H1 (cell line): ENCODE measurements around the gene CENPB. TPM values are rescaled to one million over a fixed set of nuclear protein-coding genes. Genes with fewer than 3 reads are reported as not detected.
A peak's percentile ranks its signal among the peaks of the same experiment; 100 is the strongest.

ENCODE experiments used
- ASH2L ChIP-seq: fragments of 200-600, 300-600 bp; sonication (generic); IDR thresholded peaks from one replicate; pipeline ENCODE4 v1.7.1; 2017; ENCODE audit warnings: low read length
- BACH1 ChIP-seq: IDR thresholded peaks from 2 replicates; pipeline ENCODE4 v1.6.1; 2012; ENCODE audit warnings: low read length, improper control_type of control experiment
- BCL11A ChIP-seq, 2 experiments: IDR thresholded peaks; one replicate each; pipeline ENCODE4 v1.6.1; 2011; ENCODE audit warnings: low read depth in 2 of 2, low read length in 2 of 2, mild to moderate bottlenecking in 2 of 2
- CEBPB ChIP-seq: IDR thresholded peaks from 2 replicates; pipeline ENCODE4 v1.6.1; 2012; ENCODE audit warnings: low read depth, low read length
- CTBP2 ChIP-seq: IDR thresholded peaks from 2 replicates; pipeline ENCODE4 v1.7.0; 2011; ENCODE audit warnings: borderline replicate concordance, mild to moderate bottlenecking, moderate library complexity, mixed read lengths, low read length; ENCODE audit not compliant: insufficient read depth, insufficient read length
- EGR1 ChIP-seq: IDR thresholded peaks from 2 replicates; pipeline ENCODE4 v1.6.1; 2011; ENCODE audit warnings: low read depth, low read length, borderline replicate concordance
- FOSL1 ChIP-seq: IDR thresholded peaks from 2 replicates; pipeline ENCODE4 v1.6.1; 2011; ENCODE audit warnings: mild to moderate bottlenecking, low read depth, low read length, moderate library complexity; ENCODE audit not compliant: insufficient read depth
- HDAC6 ChIP-seq: IDR thresholded peaks from one replicate; pipeline ENCODE4 v1.7.1; 2012; ENCODE audit warnings: low read depth, mild to moderate bottlenecking, inconsistent platforms, low read length, moderate library complexity
- JUND ChIP-seq: IDR thresholded peaks from 2 replicates; pipeline ENCODE4 v1.6.1; 2011; ENCODE audit warnings: mild to moderate bottlenecking, improper control_type of control experiment, low read length
- KDM1A ChIP-seq: fragments of 200-600, 300-600 bp; sonication (generic); IDR thresholded peaks from 2 replicates; pipeline ENCODE4 v1.7.1; 2016; ENCODE audit warnings: mild to moderate bottlenecking, low read length, borderline replicate concordance
- KDM5A ChIP-seq: fragments of 200-600 bp; IDR thresholded peaks from 2 replicates; pipeline ENCODE4 v1.7.1; 2012; ENCODE audit warnings: mild to moderate bottlenecking, low read length, inconsistent platforms, mixed read lengths
- NRF1 ChIP-seq: IDR thresholded peaks from 2 replicates; pipeline ENCODE4 v1.6.1; 2011; ENCODE audit warnings: mild to moderate bottlenecking, low read depth, low read length, improper control_type of control experiment
- RBBP5 ChIP-seq: IDR thresholded peaks from 2 replicates; pipeline ENCODE4 v1.7.1; 2012; ENCODE audit warnings: low read depth, mild to moderate bottlenecking, inconsistent platforms, low read length, moderate library complexity, borderline replicate concordance
- SP2 ChIP-seq: IDR thresholded peaks from 2 replicates; pipeline ENCODE4 v1.6.1; 2012; ENCODE audit warnings: mild to moderate bottlenecking, low read length, inconsistent platforms
- SUZ12 ChIP-seq: fragments of 200-600 bp; sonication (generic); IDR thresholded peaks from 2 replicates; pipeline ENCODE4 v1.6.1; 2012; ENCODE audit warnings: mild to moderate bottlenecking, inconsistent platforms, low read length, moderate library complexity, mixed read lengths
- TAF1 ChIP-seq: IDR thresholded peaks from 2 replicates; pipeline ENCODE4 v1.6.1; 2011; ENCODE audit warnings: mild to moderate bottlenecking, low read depth, low read length
- TBP ChIP-seq: IDR thresholded peaks from 2 replicates; pipeline ENCODE4 v1.6.1; 2011; ENCODE audit warnings: low read depth, low read length, improper control_type of control experiment
- ZNF274 ChIP-seq: IDR thresholded peaks from 2 replicates; pipeline ENCODE4 v1.7.0; 2012; ENCODE audit warnings: low read length, borderline replicate concordance; ENCODE audit errors: extremely low read depth
- polyA plus RNA-seq, 7 experiments: library from polyadenylated mRNA; depleted of rRNA in 3 of 7; stranded (reverse) in 5 of 7; unstranded in 2 of 7; fragments of >200 nt in 5 of 7; fragments of 200-250 nt in 2 of 7; gene quantifications; 1 replicate in 5 of 7; 2 replicates in 1 of 7; 4 replicates in 1 of 7; pipeline versions ENCODE4 v1.2.1 to v1.2.3, GENCODE V29; 2011 to 2013; ENCODE audit warnings: missing spikeins in 2 of 7, mixed read lengths in 2 of 7
- total RNA-seq: library from RNA; stranded (reverse); fragmentation: NEBNext Ultra II Directional; extraction: Animal tissue kit (Norgen Biotek cat#: 25700); gene quantifications from 2 replicates; pipeline ENCODE4 v1.2.1, GENCODE V29; 2021
- TF ChIP-seq, protein P1 (sequence below): IDR thresholded peaks from 2 replicates; pipeline ENCODE4 v1.6.1; 2012; ENCODE audit warnings: low read length, inconsistent platforms
- TF ChIP-seq, protein P2 (sequence below): IDR thresholded peaks from 2 replicates; pipeline ENCODE4 v1.6.1; 2012; ENCODE audit warnings: inconsistent platforms

CENPB gene
- total and polyA plus RNA-seq, 2 of the 8 experiments (the other 6 are each of a cell fraction or from before 2014, with no cell fraction given), result 17.7 to 51.6 TPM

DNA sequence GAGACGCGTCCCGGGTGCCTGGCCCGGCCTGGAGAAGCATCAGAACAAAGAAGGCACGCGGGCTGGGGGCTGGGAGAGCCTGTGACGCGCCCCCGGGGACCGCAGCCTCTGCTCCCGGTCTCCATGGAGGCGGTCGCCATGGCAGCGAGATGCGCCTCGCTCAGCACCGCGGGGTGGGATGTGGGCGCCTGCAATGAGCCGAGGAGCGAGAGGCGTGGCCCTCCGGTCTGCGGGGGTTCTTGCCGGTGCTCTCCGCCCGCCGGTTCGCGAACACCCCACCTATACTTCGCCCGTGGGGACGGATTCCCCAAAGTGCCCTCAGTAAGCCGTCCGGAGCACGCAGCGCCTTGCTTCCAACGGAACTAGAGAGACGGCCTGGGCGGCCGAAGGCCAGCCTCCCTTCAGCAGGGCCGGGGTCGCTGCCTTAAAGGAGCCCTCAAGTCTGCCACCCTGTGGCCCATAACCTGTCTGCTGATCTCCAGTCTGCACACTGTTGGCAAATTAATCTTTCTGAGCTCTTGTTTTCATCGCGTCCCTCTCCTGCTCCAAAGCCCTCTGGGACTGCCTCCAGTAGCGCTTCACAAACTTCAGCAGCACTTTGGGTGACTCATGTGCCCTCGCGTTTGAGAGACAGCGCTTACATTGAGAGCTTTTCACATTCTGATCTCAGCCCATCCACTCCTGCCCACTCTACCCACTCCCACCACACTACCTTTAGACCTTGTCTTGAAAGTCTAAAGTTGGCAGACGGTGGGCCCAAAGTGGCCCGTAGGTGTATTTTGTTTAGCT lies 18.0 kb downstream of the CENPB start (continued):
- TF ChIP-seq TAF1, result no peak
- no peak for TF ChIP-seq BACH1
- TF ChIP-seq, protein P1, sequence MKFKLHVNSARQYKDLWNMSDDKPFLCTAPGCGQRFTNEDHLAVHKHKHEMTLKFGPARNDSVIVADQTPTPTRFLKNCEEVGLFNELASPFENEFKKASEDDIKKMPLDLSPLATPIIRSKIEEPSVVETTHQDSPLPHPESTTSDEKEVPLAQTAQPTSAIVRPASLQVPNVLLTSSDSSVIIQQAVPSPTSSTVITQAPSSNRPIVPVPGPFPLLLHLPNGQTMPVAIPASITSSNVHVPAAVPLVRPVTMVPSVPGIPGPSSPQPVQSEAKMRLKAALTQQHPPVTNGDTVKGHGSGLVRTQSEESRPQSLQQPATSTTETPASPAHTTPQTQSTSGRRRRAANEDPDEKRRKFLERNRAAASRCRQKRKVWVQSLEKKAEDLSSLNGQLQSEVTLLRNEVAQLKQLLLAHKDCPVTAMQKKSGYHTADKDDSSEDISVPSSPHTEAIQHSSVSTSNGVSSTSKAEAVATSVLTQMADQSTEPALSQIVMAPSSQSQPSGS, result no peak
- no peak for TF ChIP-seq BCL11A (IDR thresholded peaks at IDR 0.05; ENCODE audit: low read depth in 2 of 2, low read length in 2 of 2)
- no peak for TF ChIP-seq KDM5A
- no peak for TF ChIP-seq EGR1
- TF ChIP-seq, protein P2, sequence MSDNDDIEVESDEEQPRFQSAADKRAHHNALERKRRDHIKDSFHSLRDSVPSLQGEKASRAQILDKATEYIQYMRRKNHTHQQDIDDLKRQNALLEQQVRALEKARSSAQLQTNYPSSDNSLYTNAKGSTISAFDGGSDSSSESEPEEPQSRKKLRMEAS, result 0 out of 2 replicates have a peak, but pooled peaks have one; percentile 13
- TF ChIP-seq KDM1A, result peak; percentile 19; the same call in 1 of the 2 replicates
- no peak for TF ChIP-seq CEBPB
- TF ChIP-seq NRF1, result no peak
- no peak for TF ChIP-seq JUND
- TF ChIP-seq SP2, result no peak
- peak; percentile 37 for TF ChIP-seq ASH2L
- TF ChIP-seq FOSL1, result no peak
- no peak for TF ChIP-seq ZNF274
- no peak for TF ChIP-seq CTBP2
- TF ChIP-seq HDAC6, result no peak
- TF ChIP-seq SUZ12, result no peak
- TF ChIP-seq RBBP5, result peak; percentile 56; the same call in 1 of the 2 replicates
- peak; percentile 41; the same call in 1 of the 2 replicates for TF ChIP-seq TBP
- TF ChIP-seq, all 59 proteins: peak for 14
